ENCODE measurements around the gene MR1.

MR1 gene

DNA sequence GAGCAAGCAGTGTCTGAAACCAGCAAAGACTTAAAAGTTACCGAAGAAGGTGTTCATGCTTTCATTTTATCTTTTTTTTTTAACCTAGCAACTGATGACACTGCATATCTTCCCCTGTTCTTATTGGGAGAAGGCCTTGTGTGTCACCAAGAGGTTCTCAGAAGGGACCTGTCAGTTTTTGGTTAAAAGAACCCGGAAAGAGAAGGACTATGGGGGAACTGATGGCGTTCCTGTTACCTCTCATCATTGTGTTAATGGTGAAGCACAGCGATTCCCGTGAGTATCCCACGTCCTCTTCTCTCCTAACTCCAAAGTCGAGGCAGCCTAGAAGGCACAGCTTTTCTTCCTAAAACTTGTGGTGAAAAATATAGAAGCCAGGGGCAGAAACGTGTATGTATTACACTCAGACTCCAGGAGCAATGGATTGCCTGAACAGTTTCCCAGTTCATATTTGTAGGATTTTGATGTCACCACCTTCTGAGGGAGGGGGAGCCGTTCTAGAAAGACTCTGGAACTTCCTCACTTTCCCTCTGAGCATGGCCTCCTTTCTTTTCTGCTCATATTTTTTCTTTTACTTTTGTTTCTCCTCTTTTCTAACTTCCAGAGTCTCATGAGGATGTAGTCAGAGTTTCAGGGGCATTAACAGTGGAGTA lies at the start of gene MR1:
Gene MR1 (plus strand): TSS at position 185 of the 653 bp plus-strand sequence. CDS start 25 bp downstream, at position 210.
- H3K4me3 ChIP-seq (ENCODE audit: low read depth, low read length): no peak within 1 kb of the TSS

DNA sequence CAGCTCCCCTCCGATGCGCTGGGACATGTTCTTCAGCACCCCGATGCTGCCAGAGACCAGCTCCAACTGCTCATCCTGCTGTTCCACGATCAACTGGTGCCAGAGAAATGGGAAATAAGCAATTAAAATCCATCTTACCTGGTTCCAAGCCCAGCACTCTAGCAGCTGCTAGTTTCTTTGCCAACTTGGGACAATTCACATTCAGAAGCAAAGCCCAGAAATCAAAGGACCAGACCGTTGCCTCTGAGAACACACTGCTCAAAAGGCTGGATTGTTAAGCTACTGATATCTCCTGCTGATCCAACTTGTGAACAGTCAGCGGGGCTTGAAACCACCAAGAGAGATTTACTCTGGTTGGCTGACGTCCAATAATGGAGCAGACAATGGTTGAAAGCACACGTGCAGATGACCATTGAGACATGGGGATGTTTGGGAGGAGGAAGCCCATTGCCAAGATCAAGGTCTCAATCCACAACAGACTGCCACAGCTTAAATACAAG lies 45.5 kb upstream of the MR1 start:
- no peak overlapping the region for H3K4me3 ChIP-seq (ENCODE audit: low read depth, low read length)

DNA sequence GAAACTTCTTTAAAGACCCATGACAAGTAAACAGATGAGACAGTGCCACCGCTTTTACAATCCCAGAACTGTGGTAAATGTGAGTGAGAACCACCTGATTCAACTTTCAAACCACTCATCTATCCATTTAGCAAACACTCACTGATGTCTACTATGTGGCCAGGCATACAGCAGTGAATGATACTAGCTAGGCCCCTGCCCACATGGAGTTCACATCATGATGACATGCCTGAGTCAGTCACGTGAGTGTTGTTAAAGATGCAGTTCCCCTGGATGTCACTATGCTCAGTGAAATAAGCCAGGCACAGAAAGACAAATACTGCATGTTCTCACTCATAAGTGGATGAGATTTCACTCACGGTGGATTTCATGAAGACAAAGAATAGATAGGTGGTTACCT lies 39.5 kb upstream of the MR1 start:
- H3K4me3 ChIP-seq (ENCODE audit: low read depth, low read length): no peak overlapping the region

DNA sequence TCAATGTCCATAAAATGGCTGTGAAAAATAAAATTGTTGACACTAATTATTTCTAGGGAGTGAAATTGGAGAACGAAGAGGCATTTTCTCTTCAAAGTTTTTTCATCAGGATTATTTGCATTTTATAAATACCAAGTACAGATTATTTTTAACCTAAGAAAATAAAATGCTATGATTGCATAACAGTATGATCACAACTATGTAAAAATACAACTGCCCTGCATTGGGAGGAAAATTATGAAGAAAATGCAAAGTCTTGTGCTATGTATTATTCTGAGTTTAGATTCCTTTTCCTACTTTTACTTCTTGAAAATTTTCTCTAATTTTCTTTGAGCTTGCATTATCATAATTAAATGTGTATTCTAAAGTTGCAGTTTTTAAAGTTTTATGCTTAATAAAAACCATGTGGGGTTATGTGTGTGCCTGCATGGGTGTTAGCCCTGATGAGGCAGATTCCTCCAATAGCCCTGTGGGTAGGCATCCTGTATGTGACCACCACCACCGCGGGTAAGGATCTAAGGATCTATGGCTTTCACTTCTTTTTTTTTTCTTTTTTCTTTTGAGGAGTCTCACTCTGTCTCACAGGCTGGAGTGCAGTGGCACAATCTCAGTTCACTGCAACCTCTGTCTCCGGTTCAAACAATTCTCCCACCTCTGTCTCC lies 35.8 kb upstream of the MR1 start:
- no peak overlapping the region for H3K4me3 ChIP-seq (ENCODE audit: low read depth, low read length)

DNA sequence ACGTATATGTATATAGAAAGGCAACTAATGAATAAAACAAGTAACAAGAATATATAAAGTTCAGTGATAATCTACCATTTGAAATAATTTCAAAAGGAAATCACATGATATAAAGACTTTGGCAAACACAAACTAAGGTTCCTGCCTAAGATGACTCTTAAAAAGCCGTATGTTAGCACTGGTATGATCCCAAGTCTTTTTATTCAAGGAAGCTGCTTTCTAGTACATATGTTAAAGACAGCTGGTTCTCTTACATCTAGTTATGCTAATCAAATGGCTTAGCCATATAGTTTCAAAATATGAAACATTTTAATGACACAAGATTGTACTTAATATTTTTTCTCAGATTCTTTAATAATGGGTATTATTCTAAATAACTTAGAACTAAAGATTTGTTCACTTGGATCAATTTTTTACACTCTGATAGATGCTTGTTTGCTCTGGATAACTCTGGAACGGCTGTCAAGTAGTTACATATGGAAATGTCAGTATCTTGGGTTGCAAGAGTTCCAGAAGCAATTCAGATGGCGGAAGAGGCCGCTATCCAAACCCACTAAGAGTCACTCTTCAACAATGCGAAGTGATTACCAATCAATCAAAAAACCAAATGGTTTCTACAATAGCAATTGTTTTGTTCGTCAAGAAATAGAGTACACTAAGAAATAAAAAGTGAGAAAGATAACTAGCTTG lies 32.5 kb upstream of the MR1 start:
- H3K4me3 ChIP-seq (ENCODE audit: low read depth, low read length): no peak overlapping the region

DNA sequence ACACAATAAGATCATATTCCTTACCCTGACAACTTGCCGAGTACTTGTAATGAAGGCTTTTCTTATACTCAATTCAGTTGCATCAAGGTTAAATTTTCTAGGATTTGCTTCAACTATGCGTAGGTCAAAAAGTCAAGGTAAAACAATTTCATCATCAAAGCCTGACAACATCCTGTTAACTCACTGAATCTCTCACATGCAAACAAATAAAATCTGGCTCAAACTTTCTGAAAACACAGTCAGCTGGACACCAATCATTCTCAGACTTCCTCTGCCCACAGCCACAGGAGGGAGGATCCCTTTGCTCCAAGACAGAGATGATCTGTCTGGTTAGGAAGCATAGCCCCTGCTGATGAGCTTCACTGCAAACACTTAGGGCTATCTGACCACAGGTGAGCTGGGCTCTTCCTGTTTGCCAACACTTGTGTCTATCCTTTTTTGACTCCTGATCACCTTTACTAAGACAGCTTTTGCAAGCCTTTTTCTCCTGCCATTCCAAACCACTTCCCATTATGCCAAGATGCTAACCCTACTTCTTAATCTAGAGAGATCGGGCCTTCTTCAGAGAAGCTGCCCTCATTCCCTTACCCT lies 31.1 kb upstream of the MR1 start:
- no peak overlapping the region for H3K4me3 ChIP-seq (ENCODE audit: low read depth, low read length)

DNA sequence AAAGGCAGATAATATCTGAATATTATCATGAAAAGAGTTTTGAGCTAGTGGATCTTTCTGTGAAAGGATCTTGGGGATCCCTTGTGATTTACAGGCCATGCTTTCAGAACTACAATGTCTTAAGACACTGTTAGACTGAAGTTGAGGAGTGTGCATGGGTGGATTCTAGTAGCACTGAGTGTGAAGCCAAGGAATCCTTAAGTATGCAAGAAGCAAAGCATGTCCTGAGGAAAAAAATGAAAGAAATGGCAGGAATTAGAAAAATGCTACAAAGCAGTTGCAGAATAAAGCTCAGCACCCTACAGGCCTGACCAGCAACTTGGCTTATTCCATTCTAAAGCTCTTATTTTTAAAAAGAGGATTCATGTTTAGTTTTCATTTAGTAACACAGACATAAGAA lies 23.0 kb upstream of the MR1 start:
- no peak overlapping the region for H3K4me3 ChIP-seq (ENCODE audit: low read depth, low read length)

DNA sequence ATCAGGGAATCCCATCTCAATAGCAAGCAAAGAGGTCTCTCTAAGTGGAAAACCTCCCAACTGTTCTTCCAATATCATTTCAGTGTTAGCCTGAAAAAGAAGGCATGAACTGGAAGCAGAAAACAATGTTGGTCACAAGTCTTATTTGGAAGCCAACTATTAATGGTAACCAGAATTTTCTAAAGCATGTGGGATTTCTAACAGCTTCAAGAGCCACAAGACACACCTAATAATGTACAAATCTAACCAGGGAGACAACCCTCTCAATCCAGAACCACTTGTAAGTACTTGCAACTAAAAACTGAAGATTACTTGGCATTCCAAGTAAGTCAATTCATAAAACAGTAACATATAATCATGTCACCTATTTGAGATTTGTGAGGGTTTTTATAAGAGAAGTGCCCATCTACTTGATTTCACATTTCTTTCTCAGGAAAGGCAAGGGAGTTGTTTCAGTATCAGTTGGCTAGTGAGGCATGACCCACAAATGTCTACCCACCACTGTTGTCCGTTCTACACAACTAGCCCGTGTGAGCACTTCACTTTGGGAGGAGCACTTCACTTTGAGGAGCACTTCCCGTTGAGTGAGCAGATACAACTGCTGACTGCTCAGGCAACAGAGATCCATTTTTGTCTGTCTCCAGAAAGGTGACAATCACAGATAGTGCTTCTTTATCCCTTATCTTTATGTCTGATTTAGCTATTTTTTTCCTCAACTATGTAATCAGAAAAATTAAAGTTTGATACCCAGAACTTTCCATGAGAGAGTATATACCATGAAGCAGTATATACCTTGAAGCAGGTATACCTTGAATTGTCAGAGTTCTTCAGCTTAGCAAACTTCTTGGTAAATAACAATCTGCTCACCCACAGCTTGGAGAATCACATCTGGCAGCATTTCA lies 22.2 kb upstream of the MR1 start:
- no peak overlapping the region for H3K4me3 ChIP-seq (ENCODE audit: low read depth, low read length)

DNA sequence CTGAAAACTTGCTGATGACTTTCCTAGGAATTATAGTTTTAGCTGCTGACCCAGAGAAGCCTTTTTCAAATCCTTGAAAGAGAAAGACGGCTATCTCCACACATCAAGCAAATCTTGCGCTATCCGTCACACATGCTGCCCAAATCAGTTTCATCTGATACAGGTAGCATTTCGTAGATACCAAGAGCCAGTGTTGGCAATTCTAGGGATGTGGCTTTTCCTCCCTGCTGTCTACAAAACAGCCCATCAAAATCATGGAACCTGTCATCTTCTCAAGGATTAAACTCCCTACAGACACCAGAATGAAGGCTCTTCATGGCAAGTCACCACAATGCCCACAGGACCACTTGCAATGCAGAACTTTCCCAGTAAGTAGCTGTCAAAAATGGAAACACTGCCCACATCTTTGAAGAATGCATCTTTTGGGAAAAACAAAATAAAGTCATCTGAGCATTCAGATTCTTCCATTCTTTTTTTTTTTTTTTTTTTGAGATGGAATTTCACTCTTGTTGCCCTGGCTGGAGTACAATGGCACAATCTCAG lies 21.5 kb upstream of the MR1 start:
- H3K4me3 ChIP-seq (ENCODE audit: low read depth, low read length): no peak overlapping the region

DNA sequence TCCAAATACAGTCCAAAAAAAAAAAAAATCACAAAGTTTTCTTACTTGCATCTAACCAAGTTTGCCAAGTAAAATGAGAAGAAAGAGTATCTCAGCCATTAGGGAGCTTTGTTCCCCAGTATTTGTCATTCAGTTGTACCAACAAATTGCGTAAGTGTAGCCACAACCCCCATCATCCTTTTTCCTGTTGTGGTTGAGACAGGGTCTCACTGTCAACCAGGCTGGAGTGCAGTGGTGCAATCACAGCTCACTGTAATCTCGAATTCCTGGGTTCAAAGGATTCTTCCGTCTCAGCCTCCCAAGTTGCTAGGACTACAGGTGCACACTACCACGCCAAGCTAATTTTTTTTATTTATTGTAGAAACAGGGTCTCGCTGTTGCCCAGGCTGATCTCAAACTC lies 20.6 kb upstream of the MR1 start:
- H3K4me3 ChIP-seq (ENCODE audit: low read depth, low read length): no peak overlapping the region

DNA sequence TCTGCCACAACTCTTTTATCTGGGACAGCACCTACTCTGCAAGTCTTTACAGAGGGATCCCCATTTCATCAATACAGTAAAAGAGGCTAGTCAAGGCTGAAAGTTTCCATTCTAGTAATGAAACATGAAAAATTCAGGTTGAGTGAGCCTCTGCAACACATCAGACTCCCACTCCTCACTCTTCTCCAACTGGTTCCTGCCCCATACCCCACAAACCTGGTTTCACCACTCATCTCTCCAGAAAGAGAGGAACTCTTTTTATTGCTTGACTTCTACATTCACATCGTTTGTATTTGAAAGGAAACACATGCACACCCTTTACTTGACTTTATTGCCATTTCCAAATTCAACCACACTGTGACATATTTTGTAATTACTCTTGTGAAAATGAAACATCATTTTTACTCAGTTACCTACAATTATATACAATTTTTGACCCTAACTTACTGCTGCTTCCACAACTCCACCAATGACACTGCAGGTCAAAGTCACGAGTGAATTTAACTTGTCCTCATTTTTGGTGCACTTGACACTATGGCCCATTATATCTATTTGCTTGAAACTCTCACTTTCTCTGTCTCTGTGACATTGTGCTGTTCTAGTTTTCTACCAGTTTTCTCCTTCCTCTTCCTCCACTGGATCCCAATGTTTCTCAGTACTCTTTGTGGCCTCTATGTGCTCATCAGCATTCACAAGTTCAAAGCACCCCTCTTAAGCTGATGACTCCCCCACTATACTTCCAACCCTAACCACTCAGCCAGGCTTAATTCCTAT lies 19.1 kb upstream of the MR1 start:
- H3K4me3 ChIP-seq (ENCODE audit: low read depth, low read length): no peak overlapping the region

DNA sequence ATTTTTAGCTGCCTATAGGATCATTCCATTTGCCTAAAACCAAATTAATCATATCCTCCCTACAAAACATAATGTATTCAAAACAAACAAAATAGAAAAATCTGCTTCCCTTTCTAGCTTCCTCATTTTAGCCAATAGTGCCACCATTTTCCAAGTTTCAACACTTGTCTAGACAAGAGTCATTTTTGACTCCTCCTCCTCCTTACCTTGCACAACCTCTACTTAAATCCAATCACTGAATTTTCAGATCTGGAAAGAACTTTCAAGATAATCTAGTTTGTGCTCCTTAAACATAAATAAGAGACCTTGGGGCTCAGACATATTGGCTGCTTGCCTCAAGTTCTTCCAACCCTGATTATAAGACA lies 18.6 kb upstream of the MR1 start:
- H3K4me3 ChIP-seq (ENCODE audit: low read depth, low read length): no peak overlapping the region

DNA sequence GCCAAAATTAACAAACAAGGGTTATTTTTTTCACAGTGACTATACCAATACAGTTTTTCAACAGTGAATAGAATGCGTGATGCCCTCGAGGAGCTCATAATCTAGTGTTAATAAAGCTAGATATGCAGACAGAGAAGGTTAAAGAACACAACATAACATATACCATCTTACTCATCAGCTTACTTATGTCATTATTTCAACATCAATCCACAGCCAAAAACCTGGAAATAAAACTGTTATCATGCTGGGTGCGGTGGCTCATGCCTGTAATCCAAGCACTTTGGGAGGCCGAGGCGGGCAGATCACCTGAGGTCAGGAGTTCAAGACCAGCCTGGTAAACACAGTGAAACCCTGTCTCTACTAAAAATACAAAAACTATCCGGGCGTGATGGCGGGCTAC lies 17.2 kb upstream of the MR1 start:
- H3K4me3 ChIP-seq (ENCODE audit: low read depth, low read length): no peak overlapping the region

DNA sequence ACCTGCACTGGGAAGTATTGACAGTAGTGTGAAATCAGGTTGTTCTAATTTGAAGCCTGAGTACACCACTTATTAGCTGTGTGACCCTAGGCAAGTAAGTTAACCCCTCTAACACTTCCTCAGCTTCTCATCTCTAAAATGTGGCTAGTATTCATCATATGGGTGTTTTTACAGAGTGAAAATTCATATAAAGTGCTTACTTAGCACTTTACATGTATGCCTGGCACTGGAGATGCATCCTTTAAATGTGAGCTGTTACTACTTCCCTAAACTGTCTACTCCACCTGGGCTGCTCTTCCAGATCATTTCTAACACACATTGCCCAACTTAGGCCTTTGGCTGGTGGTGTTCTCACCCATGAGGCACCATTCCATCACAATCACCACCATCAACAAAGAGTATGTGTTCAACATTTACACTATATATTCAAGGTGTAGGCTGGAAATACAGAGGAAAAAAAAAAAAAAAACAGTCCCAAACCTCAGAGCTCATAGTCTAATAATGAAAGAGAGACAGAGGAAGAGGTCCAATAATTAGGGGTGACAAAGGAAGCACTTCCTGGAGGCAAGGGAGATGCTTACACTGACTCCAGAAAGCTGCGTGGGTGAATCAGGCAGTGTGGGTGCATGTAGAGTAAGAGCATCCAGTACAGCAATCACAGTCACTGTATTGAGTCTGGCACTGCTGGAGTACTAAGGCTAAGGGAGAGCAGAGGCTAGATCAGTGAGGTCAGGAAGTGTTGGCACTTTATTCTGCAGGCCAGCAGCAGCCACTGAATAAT lies 14.7 kb upstream of the MR1 start:
- H3K4me3 ChIP-seq (ENCODE audit: low read depth, low read length): no peak overlapping the region

DNA sequence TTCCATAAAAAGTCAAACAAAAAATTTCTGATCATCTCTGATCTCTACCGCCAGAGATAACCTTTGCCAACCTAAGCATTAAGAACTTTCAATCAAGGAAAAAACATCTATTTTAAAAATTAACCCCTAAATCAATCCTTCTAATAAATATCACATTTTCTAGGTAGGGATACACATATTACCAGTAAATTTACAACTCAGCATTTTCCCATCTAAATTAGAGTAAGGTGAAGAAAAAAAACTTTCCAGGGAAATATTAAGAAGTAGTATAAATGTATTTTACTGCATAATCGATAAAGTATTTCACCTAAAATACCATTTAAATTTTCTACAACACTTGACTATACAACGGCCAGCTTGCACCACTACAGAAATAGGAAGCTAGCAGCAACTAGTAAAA lies 12.6 kb upstream of the MR1 start:
- H3K4me3 ChIP-seq (ENCODE audit: low read depth, low read length): peak overlapping the region; percentile 86

DNA sequence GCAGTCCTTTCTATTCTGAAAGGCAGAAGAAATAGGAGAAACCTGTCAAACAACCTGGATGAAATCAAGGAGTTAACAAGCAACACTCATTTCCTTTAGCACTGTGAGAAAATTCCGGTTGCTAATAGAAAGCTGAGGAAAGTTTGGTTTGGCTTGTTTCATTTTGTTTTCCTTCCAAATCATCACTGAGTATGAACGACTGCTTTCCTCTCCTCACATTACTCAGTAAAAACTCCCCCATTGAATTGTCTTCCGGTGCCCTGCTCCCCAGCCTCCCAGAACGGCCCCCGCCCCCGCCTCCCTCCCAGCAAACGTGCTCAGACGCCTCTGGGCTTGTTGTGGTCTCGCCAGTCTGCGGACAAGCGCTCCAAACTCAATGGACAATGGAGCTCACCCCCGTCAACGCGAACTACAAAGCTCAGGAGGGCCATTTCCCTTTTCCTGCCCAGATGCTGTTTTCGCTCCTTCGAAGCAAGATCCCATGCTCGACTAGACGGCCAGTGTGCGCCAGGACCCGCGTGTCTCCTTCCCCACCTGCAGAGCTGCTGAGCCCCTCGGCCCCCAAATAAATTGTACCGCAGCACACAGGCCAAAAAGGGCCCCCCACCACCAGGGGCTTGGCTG lies 11.9 kb upstream of the MR1 start:
- H3K4me3 ChIP-seq (ENCODE audit: low read depth, low read length): peak overlapping the region; percentile 86

DNA sequence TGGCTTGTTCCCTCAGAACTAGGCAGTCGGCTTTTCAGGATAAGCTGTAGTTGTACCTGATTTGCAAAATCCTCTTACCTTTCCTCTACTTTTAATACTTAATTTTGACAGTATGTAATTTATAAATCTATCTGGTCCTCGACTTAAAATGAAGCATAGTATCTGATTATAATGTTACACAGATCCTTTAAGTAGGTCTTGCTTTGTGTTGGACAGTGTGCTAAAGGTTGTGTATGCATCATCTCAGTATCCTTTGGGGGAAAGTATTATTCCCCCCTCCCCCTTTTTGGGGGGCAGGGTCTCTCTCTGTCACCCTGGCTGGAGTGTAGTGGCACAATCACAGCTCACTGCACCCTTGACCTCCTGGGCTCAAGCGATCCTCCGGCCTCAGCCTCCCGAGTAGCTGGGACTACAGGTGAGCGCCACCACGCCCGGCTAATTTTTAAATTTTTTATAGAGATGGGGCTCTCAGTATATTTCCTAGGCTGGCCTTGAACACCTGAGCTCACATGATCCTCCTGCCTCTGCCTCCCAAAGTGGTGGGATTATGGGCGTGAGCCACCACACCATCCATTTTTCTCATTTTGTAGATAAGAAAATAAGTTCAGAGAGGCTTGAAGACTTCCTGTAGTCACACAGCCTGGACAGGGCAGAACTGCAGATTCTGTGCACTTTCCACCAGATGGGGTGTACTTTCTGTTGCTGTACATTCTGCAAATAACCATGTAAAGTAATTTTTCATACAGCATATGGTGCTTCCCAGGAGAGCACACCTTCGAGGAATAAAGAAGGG lies 10.3 kb upstream of the MR1 start:
- H3K4me3 ChIP-seq (ENCODE audit: low read depth, low read length): no peak overlapping the region

DNA sequence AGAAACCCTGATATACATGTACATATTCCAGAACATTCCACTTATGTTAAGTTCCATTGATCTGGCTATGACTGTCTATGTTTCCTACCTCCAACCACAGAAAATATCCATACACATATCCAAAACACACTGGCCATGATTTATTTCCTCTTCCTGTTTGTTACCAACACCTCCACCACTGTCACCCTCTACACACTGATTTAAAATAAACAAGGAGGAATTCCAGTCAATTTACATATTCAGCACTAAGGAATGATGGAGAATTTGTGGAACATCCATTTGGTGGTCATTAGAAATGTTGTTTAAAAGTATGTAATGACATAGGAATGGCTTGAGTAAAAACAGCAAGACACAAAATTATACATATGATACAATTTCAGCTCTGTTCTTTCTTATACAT lies 5.6 kb upstream of the MR1 start:
- H3K4me3 ChIP-seq (ENCODE audit: low read depth, low read length): no peak overlapping the region

Measured in iPS-11a (cell line).